A549 (cell line): Measurements from ENCODE around the gene KCNMA1. TPM values are rescaled to one million over a fixed set of nuclear protein-coding genes. Genes with fewer than 3 reads are reported as not detected.

Source experiments
- ATAC-seq, 2 experiments: fragments of 200-7000 bp in 1 of 2; fragments of >200 bp in 1 of 2; cut with Nextera tagmentation in 1 of 2; cut with Tn5 transposase in 1 of 2; 3 replicates each; pipeline versions ENCODE4 v1.8.0 to v1.9.1; 2018 to 2020; ENCODE audit warnings: mild to moderate bottlenecking in 1 of 2, moderate library complexity in 1 of 2
- CTCF ChIA-PET: fragments of 300-600 bp; sonication (Branson Sonifier 250); formaldehyde crosslinking; extraction: SDS; loops from one replicate; lab custom pipeline; 2021; ENCODE audit warnings: antibody characterized with exemption, inconsistent platforms; lab: Yijun Ruan, JAX
- POLR2A ChIA-PET: fragments of 350-600 bp; formaldehyde crosslinking; extraction: SDS; loops from one replicate; lab custom pipeline; 2021; ENCODE audit warnings: antibody characterized with exemption, inconsistent platforms; lab: Yijun Ruan, JAX
- DNase-seq, 2 experiments: peaks; one replicate each; pipeline versions ENCODE4 v3.0.0 to v3.0.0-alpha.2; 2011 to 2016; ENCODE audit warnings: low read depth in 1 of 2, low spot score in 1 of 2
- FAIRE-seq: peaks from 2 replicates; lab custom pipeline; 2011; peaks lifted over from hg19 to GRCh38; lab: Jason Lieb, UNC
- H3K27ac ChIP-seq, 2 experiments: fragments of >200 bp; sonication (Bioruptor Twin); formaldehyde crosslinking; 3 replicates each; pipeline ENCODE4 v1.5.1; 2016 to 2017
- H3K4me1 ChIP-seq: fragments of >200 bp; sonication (Bioruptor Twin); formaldehyde crosslinking; 3 replicates; pipeline ENCODE4 v1.6.1; 2016
- H3K4me2 ChIP-seq: fragments of >200 bp; sonication (Bioruptor Twin); formaldehyde crosslinking; 3 replicates; pipeline ENCODE4 v1.6.1; 2016
- H3K4me3 ChIP-seq: fragments of >200 bp; sonication (Bioruptor Twin); formaldehyde crosslinking; 3 replicates; pipeline ENCODE4 v1.5.1; 2016
- H3K9me3 ChIP-seq: fragments of >200 bp; sonication (Bioruptor Twin); formaldehyde crosslinking; 3 replicates; pipeline ENCODE4 v1.6.1; 2016
- CBX8 ChIP-seq: fragments of 200-600 bp; sonication (generic); IDR thresholded peaks from 2 replicates; pipeline ENCODE4 v1.6.1; 2016
- CEBPB ChIP-seq, 2 experiments: fragments of >200 bp in 1 of 2; sonication (Bioruptor Twin) in 1 of 2; formaldehyde crosslinking in 1 of 2; IDR thresholded peaks; 2 replicates each; pipeline ENCODE4 v1.6.1; 2012 to 2016
- CTCF ChIP-seq: fragments of >200 bp; sonication (Bioruptor Twin); formaldehyde crosslinking; IDR thresholded peaks from 3 replicates; pipeline ENCODE4 v1.5.1; 2016
- EHMT2 ChIP-seq: fragments of 200-600 bp; sonication (generic); IDR thresholded peaks from 2 replicates; pipeline ENCODE4 v1.6.1; 2016; ENCODE audit warnings: antibody characterized with exemption, low read depth, mild to moderate bottlenecking, moderate library complexity
- ELK1 ChIP-seq: fragments of 150-350 bp; IDR thresholded peaks from 2 replicates; pipeline ENCODE4 v1.6.1; 2014; ENCODE audit warnings: low read depth, mild to moderate bottlenecking, low read length
- EP300 ChIP-seq, 2 experiments: fragments of >200 bp; sonication (Bioruptor Twin); formaldehyde crosslinking; IDR thresholded peaks; 2 replicates in 1 of 2; 3 replicates in 1 of 2; pipeline ENCODE4 v1.6.1; 2016 to 2017
- ESRRA ChIP-seq: fragments of 150-350 bp; IDR thresholded peaks from 2 replicates; pipeline ENCODE4 v1.6.1; 2014; ENCODE audit warnings: mild to moderate bottlenecking, low read length, borderline replicate concordance
- FOSB ChIP-seq: fragments of 250-450 bp; sonication (Bioruptor Pico); IDR thresholded peaks from 2 replicates; pipeline ENCODE4 v1.5.0; 2020; ENCODE audit warnings: mild to moderate bottlenecking, moderate library complexity
- FOSL2 ChIP-seq, 2 experiments: fragments of 450-650 bp in 1 of 2; fragments of >200 bp in 1 of 2; sonication (Bioruptor Twin) in 1 of 2; formaldehyde crosslinking; IDR thresholded peaks; 2 replicates each; pipeline versions ENCODE4 v1.5.0 to v1.6.1; 2016 to 2020; ENCODE audit warnings: mild to moderate bottlenecking in 1 of 2, moderate library complexity in 1 of 2
- FOXS1 ChIP-seq: fragments of 250-450 bp; sonication (Bioruptor Pico); IDR thresholded peaks from 2 replicates; pipeline ENCODE4 v1.5.0; 2020; ENCODE audit warnings: mild to moderate bottlenecking, moderate library complexity
- HDAC2 ChIP-seq: fragments of 200-600 bp; sonication (generic); IDR thresholded peaks from 2 replicates; pipeline ENCODE4 v1.6.1; 2016
- HOXA7 ChIP-seq: fragments of 250-450 bp; sonication (Bioruptor Pico); IDR thresholded peaks from 2 replicates; pipeline ENCODE4 v1.5.0; 2020; ENCODE audit warnings: mild to moderate bottlenecking, moderate library complexity
- HOXB5 ChIP-seq: fragments of 250-450 bp; sonication (Bioruptor Pico); IDR thresholded peaks from 2 replicates; pipeline ENCODE4 v1.5.0; 2020; ENCODE audit warnings: mild to moderate bottlenecking, moderate library complexity
- JUN ChIP-seq, 2 experiments: fragments of >200 bp; sonication (Bioruptor Twin); formaldehyde crosslinking; IDR thresholded peaks; 2 replicates in 1 of 2; 3 replicates in 1 of 2; pipeline ENCODE4 v1.6.1; 2016 to 2017
- KDM1A ChIP-seq: fragments of 200-600 bp; sonication (generic); IDR thresholded peaks from 2 replicates; pipeline ENCODE4 v1.6.1; 2016; ENCODE audit warnings: low read depth, mild to moderate bottlenecking
- KDM5A ChIP-seq: fragments of 200-600 bp; sonication (generic); IDR thresholded peaks from 2 replicates; pipeline ENCODE4 v1.6.1; 2016; ENCODE audit warnings: antibody characterized with exemption, mild to moderate bottlenecking
- MAFK ChIP-seq: fragments of 450-650 bp; IDR thresholded peaks from 2 replicates; pipeline ENCODE4 v1.6.1; 2014; ENCODE audit not compliant: partially characterized antibody
- PHF8 ChIP-seq: fragments of 200-600 bp; sonication (generic); IDR thresholded peaks from 2 replicates; pipeline ENCODE4 v1.6.1; 2016; ENCODE audit warnings: low read depth, mild to moderate bottlenecking, antibody characterized with exemption, moderate library complexity, borderline replicate concordance
- RAD21 ChIP-seq, 2 experiments: fragments of >200 bp in 1 of 2; sonication (Bioruptor Twin) in 1 of 2; formaldehyde crosslinking in 1 of 2; IDR thresholded peaks in 1 of 2; conservative IDR thresholded peaks in 1 of 2; 2 replicates in 1 of 2; 3 replicates in 1 of 2; pipeline ENCODE4 v1.6.1; 2012 to 2018; ENCODE audit warnings: inconsistent platforms in 1 of 2
- RCOR1 ChIP-seq: fragments of 150-350 bp; IDR thresholded peaks from 2 replicates; pipeline ENCODE4 v1.6.1; 2014; ENCODE audit warnings: antibody characterized with exemption, low read length, low read depth
- REST ChIP-seq: fragments of 200-600 bp; sonication (generic); IDR thresholded peaks from 2 replicates; pipeline ENCODE4 v1.6.1; 2016; ENCODE audit warnings: antibody characterized with exemption, mild to moderate bottlenecking, moderate library complexity
- RFX5 ChIP-seq: fragments of 450-650 bp; IDR thresholded peaks from 2 replicates; pipeline ENCODE4 v1.7.1; 2014; ENCODE audit warnings: antibody characterized with exemption, mild to moderate bottlenecking, moderate library complexity
- TFCP2L1 ChIP-seq: fragments of 250-450 bp; sonication (Bioruptor Pico); IDR thresholded peaks from 2 replicates; pipeline ENCODE4 v1.5.0; 2021; ENCODE audit warnings: mild to moderate bottlenecking
- ZFP36 ChIP-seq: fragments of 450-650 bp; IDR thresholded peaks from 2 replicates; pipeline ENCODE4 v1.6.1; 2014; ENCODE audit warnings: borderline replicate concordance; ENCODE audit not compliant: partially characterized antibody
- WGBS: methylation state at CpG from one replicate; pipeline ENCODE4 v1.1.6; 2017; ENCODE audit errors: missing lambda C conversion rate; 5-methylcytosine and 5-hydroxymethylcytosine counted together
- polyA plus RNA-seq, 4 experiments: library from polyadenylated mRNA; depleted of rRNA in 3 of 4; stranded (reverse); fragments of >200 nt; fragmentation: RNase III in 1 of 4; extraction: RNeasy Plus Mini Kit Qiagen cat#74134 plus additional on column Dnase treatment in 1 of 4; gene quantifications; 2 replicates in 3 of 4; 3 replicates in 1 of 4; pipeline ENCODE4 v1.2.3, GENCODE V29; 2011 to 2017

KCNMA1 gene
- polyA plus RNA-seq, 2 of the 4 experiments (the other 2 are of a cell fraction): 14.9 to 30.6 TPM

GRCh38 chr10:77297393-77297739 is 340.2 kb downstream of the KCNMA1 start:
- DNase-seq: peak in 1 of 2 experiments; percentile 25
- peak in 1 of 2 experiments; percentile 49; a peak in 2 of 6 replicates for ATAC-seq
- Histone ChIP-seq H3K4me2 (peak overlapping the region; percentile 36; the same call in 2 of the 3 replicates), H3K4me1 (peaks cover 48% of the 10 kb centered on the region), H3K9me3 (no peaks in the 10 kb centered on the region), H3K27ac (peak overlapping the region; percentile 10 to 69; a peak in 4 of 6 replicates), H3K4me3 (no peak overlapping the region)
- ChIA-PET CTCF (interaction anchor here (1.0 to 2.2 kb wide), 9 partner anchors 8 to 344 kb away, joined by 3 to 10 read pairs (median 4); partner anchors contain the start of gene KCNMA1), POLR2A (interaction anchor here (1.1 kb wide), 1 partner anchor 95 kb away, joined by 3 read pairs; no protein-coding TSS in a partner anchor)
- FAIRE-seq: peak; percentile 63
- 52% methylated on average over 5 of the region's 5 CpGs for WGBS
- TF ChIP-seq RCOR1: no peak
- TF ChIP-seq EHMT2: peak; percentile 66; the same call in 1 of the 2 replicates
- TF ChIP-seq FOXS1 (CRISPR knock-in tag): 0 out of 2 replicates have a peak, but pooled peaks have one; percentile 56
- peak; percentile 74 for TF ChIP-seq REST
- 0 out of 2 replicates have a peak, but pooled peaks have one; percentile 45 for TF ChIP-seq HOXB5 (CRISPR knock-in tag)
- no peak for TF ChIP-seq FOSL2 (IDR thresholded peaks at IDR 0.05)
- TF ChIP-seq FOSL2 (CRISPR knock-in tag; IDR thresholded peaks at IDR 0.05): peak; percentile 44
- peak; percentile 92 for TF ChIP-seq MAFK
- TF ChIP-seq HOXA7 (CRISPR knock-in tag): no peak

- ChIA-PET POLR2A (interaction anchor here (1.1 kb wide), 1 partner anchor 96 kb away, joined by 3 read pairs; no protein-coding TSS in a partner anchor), CTCF (interaction anchor here (1.0 to 2.2 kb wide), 8 partner anchors 8 to 344 kb away, joined by 3 to 10 read pairs (median 4); partner anchors contain the start of gene KCNMA1)
- H3K9me3 ChIP-seq: no peaks in the 10 kb centered on the region
- TF ChIP-seq CBX8 (no peak), RAD21 (conservative IDR thresholded peaks at IDR 0.05 in 1 of 2, IDR thresholded peaks at IDR 0.05 in 1 of 2) (peak in 1 of 2 experiments; percentile 31; a peak in 2 of 5 replicates)
- peaks cover 49% of the 10 kb centered on the region for H3K4me1 ChIP-seq
- H3K27ac ChIP-seq: peak overlapping the region in 1 of 2 experiments; percentile 69; a peak in 3 of 6 replicates
- ATAC-seq (peak in 1 of 2 experiments; percentile 17; a peak in 1 of 6 replicates), DNase-seq (peak in 1 of 2 experiments; percentile 26), FAIRE-seq (peak; percentile 13)
- no peak overlapping the region for H3K4me3 ChIP-seq
- WGBS: 39% methylated on average over 7 of the region's 7 CpGs
- peak overlapping the region; percentile 36; the same call in 2 of the 3 replicates for H3K4me2 ChIP-seq
Measured at GRCh38 chr10:77296534-77297392, 340.8 kb downstream of the KCNMA1 start.

GRCh38 chr10:77293773-77294172 is 343.8 kb downstream of the KCNMA1 start:
- no peak overlapping the region for H3K4me2 ChIP-seq
- no peak for FAIRE-seq
- H3K27ac ChIP-seq: peak overlapping the region in 1 of 2 experiments; percentile 78; a peak in 3 of 6 replicates
- POLR2A ChIA-PET: no interaction called here
- no peaks in the 10 kb centered on the region for H3K9me3 ChIP-seq
- CTCF ChIA-PET: interaction anchor here (1.2 to 1.8 kb wide), 5 partner anchors 7 to 347 kb away, joined by 3 to 5 read pairs (median 4); no protein-coding TSS in a partner anchor
- 71% methylated on average over 7 of the region's 7 CpGs for WGBS
- H3K4me1 ChIP-seq: peaks cover 64% of the 10 kb centered on the region
- DNase-seq: no peak
- no peak overlapping the region for H3K4me3 ChIP-seq
- no peak for ATAC-seq
- TF ChIP-seq KDM5A (no peak), JUN (IDR thresholded peaks at IDR 0.05) (no peak), KDM1A (no peak), ESRRA (no peak), HDAC2 (no peak), CEBPB (IDR thresholded peaks at IDR 0.05) (no peak), FOSB (CRISPR knock-in tag) (no peak), RFX5 (no peak), PHF8 (no peak), CTCF (no peak), ZFP36 (no peak), TFCP2L1 (CRISPR knock-in tag) (no peak), EP300 (IDR thresholded peaks at IDR 0.05) (no peak), ELK1 (no peak)
